Measurements from ENCODE around the gene CHST4.

CHST4 gene

DNA sequence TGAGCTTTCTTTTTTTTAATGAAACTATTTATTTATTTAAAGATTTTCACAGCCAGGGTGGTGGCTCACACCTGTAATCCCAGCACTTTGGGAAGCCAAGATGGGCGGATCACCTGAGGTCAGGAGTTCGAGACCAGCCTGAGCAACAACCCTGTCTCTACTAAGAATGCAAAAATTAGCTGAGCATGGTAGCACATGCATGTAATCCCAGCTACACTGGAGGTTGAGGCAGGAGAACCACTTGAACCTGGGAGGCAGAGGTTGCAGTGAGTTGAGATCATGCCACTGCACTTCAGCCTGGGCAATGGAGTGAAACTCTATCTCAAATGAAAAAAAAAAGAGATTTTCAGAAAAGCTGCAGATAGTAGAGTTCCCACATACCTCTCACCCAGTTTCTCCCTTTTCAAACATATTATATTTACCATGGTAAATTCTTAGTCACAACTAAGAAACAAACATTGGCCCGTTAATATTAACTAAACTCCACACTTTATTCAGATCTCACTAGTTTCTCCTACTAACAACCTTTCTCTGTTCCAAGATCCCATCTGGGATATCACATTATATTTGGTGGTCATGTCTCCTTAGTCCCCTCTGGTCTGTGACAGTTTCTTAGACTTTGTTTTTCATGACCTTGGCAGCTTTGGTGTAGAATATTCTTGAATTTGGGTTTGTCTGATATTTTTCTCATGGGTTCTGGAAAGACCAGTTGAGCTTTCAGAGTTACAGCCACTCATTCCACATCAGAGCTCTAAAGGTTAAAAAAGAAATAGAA is 58.5 kb downstream of the CHST4 start:
- no peak for DNase-seq (ENCODE audit: low spot score)
- no peak for TF ChIP-seq CTCF (IDR thresholded peaks at IDR 0.05)
- no peak overlapping the region for H3K4me3 ChIP-seq
- no peak overlapping the region for H3K27ac ChIP-seq

DNA sequence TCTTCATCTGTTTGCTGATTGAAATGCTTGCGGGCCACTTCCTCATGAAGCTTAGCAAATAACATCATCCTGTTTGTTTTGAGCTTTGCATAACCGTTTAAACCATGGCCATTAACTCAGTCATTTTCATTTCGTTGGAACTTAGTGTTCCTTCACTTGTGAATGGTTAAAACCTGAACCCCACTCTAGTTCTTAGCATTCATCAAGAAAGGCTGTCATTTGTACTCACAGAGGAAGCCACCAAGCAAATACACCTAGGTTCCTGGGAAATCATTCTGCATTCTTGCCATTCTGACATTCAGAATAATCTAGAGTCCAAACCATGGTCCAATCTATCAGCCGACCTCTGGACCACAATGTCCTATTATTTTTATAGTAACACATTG is 59.1 kb downstream of the CHST4 start:
- TF ChIP-seq CTCF (IDR thresholded peaks at IDR 0.05), result no peak
- no peak overlapping the region for H3K27ac ChIP-seq
- DNase-seq (ENCODE audit: low spot score), result no peak
- no peak overlapping the region for H3K4me3 ChIP-seq

Measured in coronary artery (tissue), 2 donors.